Measurements from ENCODE around the gene SPINK4.

SPINK4 gene

GRCh38 chr9:33239921-33240320 lies at the start of gene SPINK4:
SPINK4 (plus strand) TSS chr9:33240167; CDS start chr9:33240209, 42 bp downstream.
- no peak for DNase-seq

DNA sequence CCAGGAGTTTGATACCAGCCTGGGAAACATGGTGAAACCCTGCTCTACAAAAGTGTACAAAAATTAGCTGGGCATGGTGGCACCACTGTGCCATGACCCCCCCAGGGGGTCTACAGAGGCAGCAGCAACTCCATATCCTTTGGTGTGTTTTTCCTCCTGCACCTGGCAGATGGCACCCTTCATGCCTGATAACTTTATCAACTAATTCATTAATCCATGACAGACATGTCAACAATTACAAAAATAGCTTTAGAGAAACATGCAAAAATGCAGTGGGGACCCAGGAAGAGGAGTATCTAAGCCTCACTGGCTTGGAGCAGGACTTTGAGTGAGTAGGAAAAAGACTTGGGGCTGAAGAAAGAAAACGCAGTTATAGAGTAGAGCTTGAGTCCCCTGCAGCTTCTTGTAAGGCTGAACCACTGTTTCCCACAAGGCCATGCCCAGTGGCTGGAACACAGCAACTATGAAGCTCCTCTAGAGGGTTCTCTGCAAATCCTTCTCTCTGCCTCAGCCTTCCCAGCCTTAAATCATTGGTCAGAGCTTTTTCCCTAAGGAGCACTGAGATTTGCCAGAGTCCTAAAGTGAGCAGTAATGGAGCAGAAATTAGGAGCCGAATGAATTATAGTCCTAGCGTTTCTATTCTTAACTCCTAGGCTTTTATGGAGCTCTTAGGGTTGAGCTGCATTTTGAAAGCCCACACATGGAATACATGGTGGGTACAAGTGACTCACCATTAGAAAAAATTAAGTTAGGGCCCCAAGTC lies 47.3 kb upstream of the SPINK4 start:
- DNase-seq, result no peak

- DNase-seq, result no peak
These were observed 46.1 kb upstream of the SPINK4 start for GRCh38 chr9:33193818-33194217.

DNA sequence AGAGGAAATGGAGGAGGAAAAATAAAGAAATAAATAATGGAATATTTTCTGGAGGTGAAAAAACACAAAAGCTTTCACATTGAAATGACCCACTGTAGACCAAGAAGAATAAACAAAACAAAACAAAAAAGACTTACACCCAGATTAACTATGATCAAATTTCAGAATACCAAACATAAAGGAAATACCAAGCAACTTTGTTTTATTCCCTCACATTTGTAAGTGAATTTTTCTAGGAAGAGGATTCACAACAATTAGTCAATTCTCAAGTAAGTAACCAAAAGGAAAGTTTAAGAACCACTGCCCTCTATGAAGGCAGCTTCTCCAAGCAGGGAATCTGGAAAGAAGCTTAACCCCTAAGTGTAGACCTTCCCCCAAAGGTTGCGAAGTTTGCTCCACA lies 43.2 kb upstream of the SPINK4 start:
- no peak for DNase-seq

- no peak for DNase-seq
These were observed 42.5 kb upstream of the SPINK4 start for GRCh38 chr9:33197279-33198152.

DNA sequence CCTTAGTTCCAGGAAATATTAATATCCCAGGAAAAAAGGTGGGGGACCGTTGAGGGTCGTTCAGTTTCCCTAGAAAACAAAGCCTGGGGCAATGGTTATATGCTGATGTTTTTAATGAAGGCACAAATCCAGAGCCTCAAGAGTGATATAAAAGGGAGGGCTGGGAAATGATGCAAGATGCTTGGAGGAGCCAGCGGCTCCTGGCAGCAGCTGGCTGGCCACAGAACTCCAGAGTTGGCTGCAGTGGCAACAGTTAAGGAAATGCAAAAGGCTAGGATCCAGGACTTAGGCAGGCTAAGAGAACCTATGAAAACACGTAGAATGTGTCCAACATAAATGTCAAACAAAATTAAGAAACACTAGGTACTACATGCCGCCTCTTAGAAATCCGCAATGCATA lies 41.8 kb upstream of the SPINK4 start:
- no peak for DNase-seq

DNA sequence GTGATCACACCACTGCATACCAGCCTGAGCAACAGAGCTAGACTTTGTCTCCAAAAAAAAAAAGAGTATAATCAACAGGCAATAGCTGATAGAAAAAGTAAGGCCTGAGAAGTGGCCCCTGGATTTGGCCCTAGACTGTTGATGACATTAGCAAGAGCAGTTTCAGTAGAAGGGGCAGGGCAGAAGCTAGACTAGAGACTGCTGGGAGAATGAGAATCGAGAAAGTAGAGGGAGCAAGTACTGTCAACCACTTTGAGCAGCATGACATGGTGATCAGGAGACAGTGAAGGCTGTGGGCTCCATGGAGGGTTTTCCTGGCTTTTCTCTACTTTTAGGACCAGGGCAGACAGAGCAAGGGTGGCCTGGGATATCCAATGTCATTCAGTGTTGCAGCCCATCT lies 37.9 kb upstream of the SPINK4 start:
- no peak for DNase-seq

GRCh38 chr9:33202552-33203201 lies 37.3 kb upstream of the SPINK4 start:
- peak; percentile 78 for DNase-seq

DNA sequence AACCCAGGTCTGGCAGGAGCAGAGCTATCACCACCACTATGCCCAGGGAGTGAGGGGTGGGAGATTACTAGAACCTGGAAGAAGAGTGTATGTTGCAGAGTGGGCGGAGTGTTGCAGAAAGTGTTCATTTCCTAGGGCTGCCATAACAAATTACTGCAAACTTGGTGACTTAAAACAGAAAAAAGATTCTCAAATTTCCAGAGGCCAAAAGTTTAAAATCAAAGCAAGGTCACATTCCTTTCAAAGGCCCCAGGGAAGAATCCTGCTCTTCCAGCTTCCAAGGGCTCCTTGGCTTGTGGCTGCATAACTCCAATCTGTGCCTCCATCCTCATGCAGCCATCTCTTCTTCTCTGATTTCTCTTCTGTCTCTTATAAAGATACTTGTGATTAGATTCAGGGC lies 30.6 kb upstream of the SPINK4 start:
- DNase-seq, result no peak

- no peak for DNase-seq
These were observed 29.8 kb upstream of the SPINK4 start for GRCh38 chr9:33210006-33210715.

- no peak for DNase-seq
These were observed 28.1 kb upstream of the SPINK4 start for GRCh38 chr9:33211695-33212393.

DNA sequence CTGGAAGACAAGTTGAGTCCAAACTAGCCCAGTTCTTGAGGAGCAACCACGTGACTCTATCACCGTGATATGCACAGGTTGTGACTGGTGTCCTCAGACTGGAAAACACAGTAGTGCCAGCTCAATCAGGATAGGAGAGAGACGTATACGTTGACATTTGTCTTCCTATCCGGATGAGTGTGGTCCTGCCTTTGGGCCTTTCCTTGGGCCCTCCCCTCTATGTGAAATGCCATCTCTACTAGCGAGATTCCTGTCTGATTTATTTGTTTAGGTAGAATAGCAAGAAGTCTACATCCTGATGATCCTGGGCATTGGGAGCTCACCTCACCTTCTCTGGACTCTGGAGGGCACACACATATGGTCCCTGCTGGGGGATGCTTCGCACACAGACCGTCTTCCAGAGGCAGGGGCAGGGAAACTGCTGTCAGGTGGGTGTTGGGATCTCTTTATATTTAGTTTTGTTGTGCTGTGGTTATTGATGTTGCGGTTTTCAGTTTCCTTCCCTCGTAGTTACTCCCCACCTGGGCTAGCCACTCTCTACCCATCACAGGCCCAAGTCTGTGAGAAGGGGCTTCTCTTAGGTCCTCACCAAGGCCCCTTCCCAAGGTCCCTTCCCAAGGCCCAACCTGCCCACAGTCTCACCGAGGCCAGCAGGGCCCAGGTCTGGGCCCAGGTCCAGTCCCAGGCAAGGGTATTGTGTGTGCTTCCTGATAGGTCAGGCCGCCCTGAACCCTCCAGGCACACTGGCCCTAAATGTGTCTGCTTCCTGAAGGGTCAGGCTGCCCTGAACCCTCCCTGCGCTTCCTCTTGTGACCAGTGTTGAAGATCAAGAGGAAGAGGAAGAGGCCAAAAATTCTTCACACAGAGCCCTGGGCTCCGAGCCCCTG lies 19.0 kb upstream of the SPINK4 start:
- DNase-seq, result peak; percentile 71

GRCh38 chr9:33221568-33221884 lies 18.4 kb upstream of the SPINK4 start:
- DNase-seq, result no peak

DNA sequence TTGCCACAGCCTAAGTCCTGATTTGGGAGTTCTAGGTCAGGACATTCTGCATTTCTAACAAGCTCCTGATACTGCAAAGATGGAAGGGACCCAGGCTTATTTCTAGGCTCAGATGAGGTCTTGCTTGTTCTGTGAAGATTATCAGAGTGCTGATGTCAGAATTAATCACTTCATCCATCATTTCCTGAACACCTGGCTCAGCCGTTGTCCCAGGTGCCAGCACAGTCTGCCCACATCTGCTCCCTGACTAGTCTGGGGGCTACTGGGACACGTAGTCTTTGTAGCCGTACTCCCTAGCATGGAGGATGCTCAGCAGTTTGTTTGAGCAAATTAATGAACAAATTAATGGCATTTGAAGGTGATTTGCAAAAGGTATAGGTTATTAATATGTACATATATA lies 17.9 kb upstream of the SPINK4 start:
- DNase-seq, result no peak

GRCh38 chr9:33223696-33224095 lies 16.3 kb upstream of the SPINK4 start:
- peak; percentile 21 for DNase-seq

GRCh38 chr9:33225319-33226147 lies 14.4 kb upstream of the SPINK4 start:
- peak; percentile 85 for DNase-seq

GRCh38 chr9:33227008-33227398 lies 13.0 kb upstream of the SPINK4 start:
- DNase-seq, result peak; percentile 99

DNA sequence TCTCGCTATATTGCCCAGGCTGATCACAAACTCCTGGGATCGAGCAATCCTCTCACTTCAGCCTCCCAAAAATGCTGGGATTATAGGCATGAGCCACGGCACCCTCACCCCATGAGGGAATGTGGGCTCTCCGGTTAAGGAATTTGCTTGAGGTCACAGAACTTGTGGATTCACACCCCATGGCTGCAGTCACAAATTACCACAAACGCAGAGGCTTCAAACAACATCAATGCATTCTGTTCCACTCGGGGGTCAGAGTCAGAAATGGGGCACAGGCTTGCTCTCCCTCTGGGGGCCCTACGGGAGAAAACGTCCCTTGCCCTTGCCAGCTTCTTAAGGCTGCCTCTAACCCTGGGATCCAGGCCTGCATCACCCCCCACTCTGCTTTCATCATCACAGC lies 12.2 kb upstream of the SPINK4 start:
- DNase-seq, result no peak

DNA sequence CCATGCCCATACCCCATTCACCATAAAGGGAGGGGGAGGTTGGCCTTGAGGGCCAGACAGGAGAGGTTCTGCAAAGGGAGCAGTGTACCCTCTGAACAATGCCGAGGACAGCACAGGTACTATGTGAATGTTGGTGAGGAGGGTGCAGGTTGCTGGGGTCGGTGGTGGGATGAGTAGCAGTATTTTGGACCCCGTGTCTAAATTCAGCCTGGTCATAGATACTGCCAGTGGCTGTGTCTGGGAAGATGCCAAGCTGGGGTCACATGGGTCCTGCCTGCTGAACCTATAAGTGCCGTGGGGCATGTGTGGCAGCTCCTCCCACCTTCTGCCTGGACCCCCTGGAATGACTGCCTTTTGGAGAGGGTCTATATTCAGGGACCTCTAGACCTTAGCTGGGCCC lies 11.4 kb upstream of the SPINK4 start:
- no peak for DNase-seq

DNA sequence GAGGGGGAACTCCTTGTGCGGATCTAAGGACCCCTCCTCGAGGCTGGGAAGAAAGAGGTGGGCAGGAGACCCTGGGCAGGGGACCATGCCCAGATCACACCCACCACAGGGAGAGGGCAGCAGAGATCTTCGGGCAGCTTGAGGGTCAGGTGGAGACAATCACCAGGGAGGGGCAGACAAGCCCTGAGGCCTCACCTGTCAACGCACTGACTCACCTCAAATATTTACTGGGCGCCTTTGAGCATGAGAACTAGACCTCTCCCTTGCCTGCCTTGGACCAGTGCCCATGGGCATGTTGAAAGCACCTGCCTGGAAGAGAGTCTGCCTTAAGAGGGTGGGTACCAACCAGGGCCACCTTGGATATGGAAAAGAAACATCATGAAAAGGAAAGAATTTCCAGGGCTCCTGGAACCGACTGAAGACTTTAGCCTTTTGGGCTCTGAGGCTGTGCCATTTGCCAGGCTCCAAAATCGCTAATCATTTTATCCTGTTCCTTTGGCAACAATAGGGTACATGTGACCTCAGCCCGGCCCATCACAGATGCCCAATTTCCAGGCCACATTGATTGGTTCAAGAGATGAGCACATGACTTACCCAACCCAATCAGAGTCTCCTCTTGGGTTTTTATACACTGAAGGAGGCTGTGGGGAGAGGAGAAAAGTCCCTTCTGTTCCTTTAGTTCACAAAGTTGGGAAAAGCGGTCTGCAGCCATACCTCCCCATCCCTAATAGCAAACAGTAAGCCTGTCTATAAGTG lies 10.4 kb upstream of the SPINK4 start:
- no peak for DNase-seq

Measured in MV-4-11 (cell line).